Effector memory CD4-positive, alpha-beta T cell (primary cell): ENCODE measurements around the gene ZSCAN12.

Source experiments
- DNase-seq, 3 donors: peaks; one replicate each; pipeline ENCODE4 v3.0.0-alpha.2; 2020
- H3K27ac ChIP-seq: 2 replicates; pipeline ENCODE4 v1.7.0; 2013; ENCODE audit warnings: mild to moderate bottlenecking, low read length, moderate library complexity; ENCODE audit not compliant: insufficient read depth, poor library complexity, severe bottlenecking
- H3K27me3 ChIP-seq: replicated peaks from 2 replicates; pipeline ENCODE4 v1.7.0; 2013; ENCODE audit warnings: mild to moderate bottlenecking, low read length; ENCODE audit not compliant: insufficient read depth, control insufficient read depth, poor library complexity, severe bottlenecking
- H3K36me3 ChIP-seq: 2 replicates; pipeline ENCODE4 v1.7.0; 2013; ENCODE audit warnings: mild to moderate bottlenecking, low read length, moderate library complexity; ENCODE audit not compliant: control insufficient read depth, insufficient read depth
- H3K4me1 ChIP-seq: 2 replicates; pipeline ENCODE4 v1.7.0; 2013; ENCODE audit warnings: low read length, mild to moderate bottlenecking; ENCODE audit not compliant: control insufficient read depth, insufficient read depth, poor library complexity, severe bottlenecking
- H3K4me3 ChIP-seq: 2 replicates; pipeline ENCODE4 v1.7.0; 2013; ENCODE audit warnings: low read length, low read depth, mild to moderate bottlenecking; ENCODE audit not compliant: insufficient read depth, poor library complexity, severe bottlenecking
- H3K9me3 ChIP-seq: 2 replicates; pipeline ENCODE4 v1.7.0; 2013; ENCODE audit warnings: mild to moderate bottlenecking, low read length, moderate library complexity; ENCODE audit not compliant: control insufficient read depth

ZSCAN12 gene

DNA sequence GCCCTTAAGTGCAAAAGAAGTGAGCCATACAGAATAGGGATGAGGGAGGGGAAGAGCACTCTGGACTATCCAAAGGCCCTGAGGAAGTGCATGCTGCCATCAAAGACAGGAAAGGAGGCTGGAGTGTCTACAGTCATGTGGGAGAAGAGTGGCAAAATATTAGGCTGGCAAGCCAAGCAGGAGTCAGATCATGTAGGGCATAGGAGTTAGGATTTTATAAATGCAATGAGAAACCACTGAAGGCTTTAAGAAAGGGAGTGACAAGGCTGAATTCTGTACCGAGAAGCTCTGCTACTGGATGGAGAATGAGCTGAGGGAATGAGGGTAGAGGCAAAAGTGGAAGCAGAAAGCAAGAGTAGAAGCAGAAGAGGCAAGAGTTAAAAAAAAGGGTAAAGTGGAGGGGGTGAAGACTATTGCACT, 65.9 kb downstream of the ZSCAN12 start:
- DNase-seq: no peak
- no peaks in the 10 kb centered on the region for H3K27me3 ChIP-seq
- H3K4me3 ChIP-seq: no peak overlapping the region
- no peaks in the 10 kb centered on the region for H3K9me3 ChIP-seq
- H3K27ac ChIP-seq: no peak overlapping the region
- H3K4me1 ChIP-seq: peaks cover 9% of the 10 kb centered on the region
- H3K36me3 ChIP-seq: no peaks in the 10 kb centered on the region

DNA sequence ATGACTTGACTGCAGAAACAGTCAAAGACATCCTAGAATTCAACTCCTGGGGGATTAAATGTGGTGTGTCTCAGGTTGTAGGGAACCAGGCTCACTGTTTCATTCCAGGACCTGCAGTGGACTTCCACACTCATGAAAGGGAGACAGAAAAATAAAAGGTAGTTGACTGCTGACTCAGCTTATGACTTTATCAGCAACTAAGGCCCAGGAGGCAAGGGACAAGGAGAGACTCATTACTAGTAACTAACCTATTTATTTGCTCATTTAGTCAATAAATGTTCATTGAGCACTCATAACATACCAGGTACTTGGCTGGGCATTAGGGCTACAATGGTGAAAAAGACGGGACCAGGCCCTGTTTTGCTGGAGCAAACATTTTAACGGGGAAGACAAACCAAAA, 66.5 kb downstream of the ZSCAN12 start:
- DNase-seq: no peak
- no peaks in the 10 kb centered on the region for H3K27me3 ChIP-seq
- H3K9me3 ChIP-seq: no peaks in the 10 kb centered on the region
- no peak overlapping the region for H3K4me3 ChIP-seq
- no peaks in the 10 kb centered on the region for H3K36me3 ChIP-seq
- peaks cover 9% of the 10 kb centered on the region for H3K4me1 ChIP-seq
- H3K27ac ChIP-seq: no peak overlapping the region

DNA sequence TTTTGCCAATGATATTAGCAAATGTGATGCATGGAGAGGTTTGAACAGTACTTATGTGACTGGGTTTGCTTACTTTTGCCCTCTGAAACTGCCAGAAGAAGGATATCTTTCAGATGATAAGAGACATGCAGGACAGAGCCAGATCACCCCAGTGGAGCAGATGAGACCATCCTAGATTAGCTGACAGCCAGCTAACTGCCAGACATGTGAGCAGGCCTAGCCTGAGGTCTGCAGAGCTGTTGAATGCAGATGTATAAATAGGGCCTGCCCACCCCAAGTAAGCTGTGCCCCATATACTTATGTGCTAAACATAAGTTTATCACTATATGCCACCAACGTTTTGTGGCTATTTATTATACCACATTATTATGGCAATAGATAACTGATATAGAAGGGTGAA, 69.5 kb downstream of the ZSCAN12 start:
- H3K36me3 ChIP-seq: no peaks in the 10 kb centered on the region
- H3K27ac ChIP-seq: no peak overlapping the region
- H3K27me3 ChIP-seq: no peaks in the 10 kb centered on the region
- DNase-seq: no peak
- H3K9me3 ChIP-seq: peaks cover 4% of the 10 kb centered on the region
- no peak overlapping the region for H3K4me3 ChIP-seq
- H3K4me1 ChIP-seq: no peaks in the 10 kb centered on the region
